Panc1 (cell line): ENCODE measurements around the gene GIGYF1.

Source experiments
- POLR2AphosphoS5 ChIP-seq: IDR thresholded peaks from 2 replicates; pipeline ENCODE4 v1.6.1; 2012; ENCODE audit warnings: mild to moderate bottlenecking, low read depth, low read length, moderate library complexity
- SIN3A ChIP-seq: IDR thresholded peaks from 2 replicates; pipeline ENCODE4 v1.6.1; 2012; ENCODE audit warnings: low read depth, mild to moderate bottlenecking, low read length, moderate library complexity, borderline replicate concordance; ENCODE audit not compliant: insufficient read depth
- TCF7L2 ChIP-seq: IDR thresholded peaks from 2 replicates; pipeline ENCODE4 v1.6.1; 2011; ENCODE audit warnings: mild to moderate bottlenecking, low read depth, low read length, inconsistent platforms
- TF ChIP-seq, protein P1 (sequence below): fragments of 450-650 bp; IDR thresholded peaks from 2 replicates; pipeline ENCODE4 v1.5.1; 2017; ENCODE audit warnings: mild to moderate bottlenecking
- TF ChIP-seq, protein P2 (sequence below), 2 experiments: IDR thresholded peaks; 2 replicates each; pipeline ENCODE4 v1.6.1; 2011 to 2012; ENCODE audit warnings: low read depth in 2 of 2, control low read depth in 1 of 2, low read length in 1 of 2, mild to moderate bottlenecking in 1 of 2, moderate library complexity in 1 of 2; ENCODE audit not compliant: insufficient read depth in 1 of 2

DNA sequence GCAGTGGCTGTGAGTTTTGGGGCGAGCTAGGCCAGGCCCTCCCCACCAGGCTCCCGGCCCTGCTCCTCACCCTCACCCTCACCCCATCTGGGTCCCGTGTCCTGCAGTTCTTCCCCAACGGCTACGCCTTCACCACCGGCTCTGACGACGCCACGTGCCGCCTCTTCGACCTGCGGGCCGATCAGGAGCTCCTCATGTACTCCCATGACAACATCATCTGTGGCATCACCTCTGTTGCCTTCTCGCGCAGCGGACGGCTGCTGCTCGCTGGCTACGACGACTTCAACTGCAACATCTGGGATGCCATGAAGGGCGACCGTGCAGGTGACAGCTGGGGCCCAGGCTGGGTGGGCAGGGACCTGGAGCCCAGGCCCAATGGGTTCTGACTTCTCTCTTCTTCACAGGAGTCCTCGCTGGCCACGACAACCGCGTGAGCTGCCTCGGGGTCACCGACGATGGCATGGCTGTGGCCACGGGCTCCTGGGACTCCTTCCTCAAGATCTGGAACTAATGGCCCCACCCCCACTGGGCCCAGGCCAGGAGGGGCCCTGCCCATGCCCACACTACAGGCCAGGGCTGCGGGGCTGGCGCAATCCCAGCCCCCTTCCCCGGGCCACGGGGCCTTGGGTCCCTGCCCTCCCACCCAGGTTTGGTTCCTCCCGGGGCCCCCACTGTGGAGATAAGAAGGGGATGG is 15.6 kb downstream of the GIGYF1 start:
- TF ChIP-seq, protein P1, sequence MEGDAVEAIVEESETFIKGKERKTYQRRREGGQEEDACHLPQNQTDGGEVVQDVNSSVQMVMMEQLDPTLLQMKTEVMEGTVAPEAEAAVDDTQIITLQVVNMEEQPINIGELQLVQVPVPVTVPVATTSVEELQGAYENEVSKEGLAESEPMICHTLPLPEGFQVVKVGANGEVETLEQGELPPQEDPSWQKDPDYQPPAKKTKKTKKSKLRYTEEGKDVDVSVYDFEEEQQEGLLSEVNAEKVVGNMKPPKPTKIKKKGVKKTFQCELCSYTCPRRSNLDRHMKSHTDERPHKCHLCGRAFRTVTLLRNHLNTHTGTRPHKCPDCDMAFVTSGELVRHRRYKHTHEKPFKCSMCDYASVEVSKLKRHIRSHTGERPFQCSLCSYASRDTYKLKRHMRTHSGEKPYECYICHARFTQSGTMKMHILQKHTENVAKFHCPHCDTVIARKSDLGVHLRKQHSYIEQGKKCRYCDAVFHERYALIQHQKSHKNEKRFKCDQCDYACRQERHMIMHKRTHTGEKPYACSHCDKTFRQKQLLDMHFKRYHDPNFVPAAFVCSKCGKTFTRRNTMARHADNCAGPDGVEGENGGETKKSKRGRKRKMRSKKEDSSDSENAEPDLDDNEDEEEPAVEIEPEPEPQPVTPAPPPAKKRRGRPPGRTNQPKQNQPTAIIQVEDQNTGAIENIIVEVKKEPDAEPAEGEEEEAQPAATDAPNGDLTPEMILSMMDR: no peak
- TF ChIP-seq SIN3A (no peak), POLR2AphosphoS5 (no peak; the same call in 1 of the 2 replicates), TCF7L2 (no peak)
- TF ChIP-seq, protein P2, sequence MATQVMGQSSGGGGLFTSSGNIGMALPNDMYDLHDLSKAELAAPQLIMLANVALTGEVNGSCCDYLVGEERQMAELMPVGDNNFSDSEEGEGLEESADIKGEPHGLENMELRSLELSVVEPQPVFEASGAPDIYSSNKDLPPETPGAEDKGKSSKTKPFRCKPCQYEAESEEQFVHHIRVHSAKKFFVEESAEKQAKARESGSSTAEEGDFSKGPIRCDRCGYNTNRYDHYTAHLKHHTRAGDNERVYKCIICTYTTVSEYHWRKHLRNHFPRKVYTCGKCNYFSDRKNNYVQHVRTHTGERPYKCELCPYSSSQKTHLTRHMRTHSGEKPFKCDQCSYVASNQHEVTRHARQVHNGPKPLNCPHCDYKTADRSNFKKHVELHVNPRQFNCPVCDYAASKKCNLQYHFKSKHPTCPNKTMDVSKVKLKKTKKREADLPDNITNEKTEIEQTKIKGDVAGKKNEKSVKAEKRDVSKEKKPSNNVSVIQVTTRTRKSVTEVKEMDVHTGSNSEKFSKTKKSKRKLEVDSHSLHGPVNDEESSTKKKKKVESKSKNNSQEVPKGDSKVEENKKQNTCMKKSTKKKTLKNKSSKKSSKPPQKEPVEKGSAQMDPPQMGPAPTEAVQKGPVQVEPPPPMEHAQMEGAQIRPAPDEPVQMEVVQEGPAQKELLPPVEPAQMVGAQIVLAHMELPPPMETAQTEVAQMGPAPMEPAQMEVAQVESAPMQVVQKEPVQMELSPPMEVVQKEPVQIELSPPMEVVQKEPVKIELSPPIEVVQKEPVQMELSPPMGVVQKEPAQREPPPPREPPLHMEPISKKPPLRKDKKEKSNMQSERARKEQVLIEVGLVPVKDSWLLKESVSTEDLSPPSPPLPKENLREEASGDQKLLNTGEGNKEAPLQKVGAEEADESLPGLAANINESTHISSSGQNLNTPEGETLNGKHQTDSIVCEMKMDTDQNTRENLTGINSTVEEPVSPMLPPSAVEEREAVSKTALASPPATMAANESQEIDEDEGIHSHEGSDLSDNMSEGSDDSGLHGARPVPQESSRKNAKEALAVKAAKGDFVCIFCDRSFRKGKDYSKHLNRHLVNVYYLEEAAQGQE (IDR thresholded peaks at IDR 0.05; ENCODE audit: insufficient read depth in 1 of 2, low read depth in 2 of 2, low read length in 1 of 2): no peak
